GM18868 (cell line): ENCODE data around the gene TRIP13.

Experiments used
- ATAC-seq: cut with Tn5 transposase; IDR thresholded peaks from one replicate; pipeline ENCODE4 v1.9.1; 2021; ENCODE audit warnings: mild to moderate bottlenecking, moderate library complexity; ENCODE audit not compliant: unreplicated experiment

Gene TRIP13

GRCh38 chr5:854217-854616, 38.5 kb upstream of the TRIP13 start:
- no peak for ATAC-seq

GRCh38 chr5:854966-855743, 37.5 kb upstream of the TRIP13 start:
- no peak for ATAC-seq

GRCh38 chr5:855771-856530, 36.7 kb upstream of the TRIP13 start:
- ATAC-seq, result no peak

DNA sequence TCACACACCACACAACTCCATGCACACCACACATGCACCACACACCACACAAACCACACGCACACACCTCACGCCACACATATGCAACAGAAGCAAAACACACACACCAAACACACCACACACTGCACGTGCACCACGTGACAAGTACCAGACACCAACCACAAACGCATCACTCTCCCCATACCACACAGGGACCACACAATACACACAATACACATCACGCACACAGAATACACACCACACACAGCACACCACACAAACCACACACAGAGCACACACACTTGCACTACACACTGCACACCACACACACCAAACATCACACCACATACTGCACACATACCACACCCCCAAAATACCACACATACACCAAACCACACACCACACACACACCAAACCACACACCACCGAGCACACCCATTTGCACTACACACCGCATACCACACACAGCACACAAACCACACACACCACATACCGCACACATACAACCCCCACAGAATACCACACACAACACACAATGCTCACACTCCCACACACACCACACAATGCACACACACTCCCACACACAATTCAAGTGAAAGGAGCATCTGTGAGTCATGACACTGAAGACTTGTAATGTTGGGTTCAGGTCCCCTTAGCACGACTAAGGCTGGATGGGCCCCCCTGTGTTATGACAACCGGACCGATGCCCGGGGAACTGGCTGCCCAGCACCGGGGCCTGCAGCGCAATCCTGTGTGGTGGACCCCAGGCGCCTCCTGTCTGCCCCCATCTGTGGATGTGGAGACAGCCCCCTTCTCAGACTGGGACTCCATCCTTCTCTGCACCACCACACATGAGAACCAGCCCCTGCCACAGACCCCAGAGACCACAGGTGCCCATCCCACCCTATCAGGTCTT, 35.9 kb upstream of the TRIP13 start:
- ATAC-seq, result no peak

DNA sequence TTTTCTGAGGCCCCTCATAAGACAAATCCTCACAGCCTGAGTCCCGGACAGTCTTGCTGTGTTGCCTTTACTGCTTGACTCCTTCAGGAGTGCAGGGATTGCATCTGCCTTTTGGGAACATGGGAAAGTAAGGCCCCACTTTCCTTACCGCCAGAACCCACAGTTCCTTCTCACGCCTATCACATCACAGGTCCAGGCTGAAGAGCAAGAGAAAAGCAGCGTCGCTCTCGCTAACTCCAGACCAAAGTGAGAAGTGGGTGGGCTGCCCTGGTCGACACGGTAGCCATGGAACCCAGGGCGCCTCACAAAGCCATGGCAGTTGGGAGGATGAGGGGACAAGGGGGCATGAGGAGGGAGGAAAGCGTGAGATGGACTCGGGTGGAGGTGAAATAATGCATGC, 34.0 kb upstream of the TRIP13 start:
- no peak for ATAC-seq

DNA sequence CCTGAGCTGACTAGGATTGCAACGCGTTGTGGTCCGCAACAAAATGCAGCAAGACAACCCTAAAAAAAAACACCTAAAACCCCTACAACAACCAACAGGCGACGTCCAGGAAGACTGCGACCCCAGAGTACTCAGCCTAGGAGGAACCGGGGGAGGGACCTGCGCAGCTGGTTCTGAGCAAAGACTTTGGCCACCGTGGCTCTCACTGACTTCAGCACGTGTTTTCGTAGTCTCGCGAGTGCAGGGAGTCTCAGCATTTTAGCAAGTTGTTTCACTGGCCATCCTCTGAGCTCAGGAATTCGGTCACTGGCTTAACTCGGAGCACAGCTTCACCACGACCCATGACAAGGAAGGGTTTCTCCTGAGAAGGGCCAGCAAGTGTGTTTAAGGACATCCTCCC, 33.3 kb upstream of the TRIP13 start:
- ATAC-seq, result no peak

DNA sequence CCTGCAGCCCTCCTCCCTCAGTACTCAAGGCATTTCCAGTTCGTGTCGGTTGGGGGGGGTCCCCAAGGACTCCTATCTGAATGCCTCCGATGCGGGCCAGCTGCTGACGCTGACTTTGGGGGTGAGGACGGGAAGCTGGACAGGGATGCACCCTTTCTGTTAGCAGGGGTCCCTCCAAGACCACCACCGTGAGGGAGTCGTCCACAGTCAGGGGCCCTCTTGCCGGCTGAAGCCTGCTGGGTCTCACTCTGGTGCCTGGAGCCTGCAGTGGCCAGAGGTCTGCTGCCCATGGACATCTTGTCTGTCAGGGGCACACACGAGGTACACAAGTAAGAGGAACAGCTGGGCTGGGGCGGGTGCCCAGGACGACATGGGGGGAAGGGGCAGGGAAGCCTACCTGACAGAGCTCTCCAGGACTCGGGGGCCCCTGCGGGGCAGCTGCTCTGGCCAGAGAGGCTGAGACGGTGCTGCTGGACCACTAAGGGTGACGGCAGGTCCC, 32.8 kb upstream of the TRIP13 start:
- ATAC-seq, result no peak

DNA sequence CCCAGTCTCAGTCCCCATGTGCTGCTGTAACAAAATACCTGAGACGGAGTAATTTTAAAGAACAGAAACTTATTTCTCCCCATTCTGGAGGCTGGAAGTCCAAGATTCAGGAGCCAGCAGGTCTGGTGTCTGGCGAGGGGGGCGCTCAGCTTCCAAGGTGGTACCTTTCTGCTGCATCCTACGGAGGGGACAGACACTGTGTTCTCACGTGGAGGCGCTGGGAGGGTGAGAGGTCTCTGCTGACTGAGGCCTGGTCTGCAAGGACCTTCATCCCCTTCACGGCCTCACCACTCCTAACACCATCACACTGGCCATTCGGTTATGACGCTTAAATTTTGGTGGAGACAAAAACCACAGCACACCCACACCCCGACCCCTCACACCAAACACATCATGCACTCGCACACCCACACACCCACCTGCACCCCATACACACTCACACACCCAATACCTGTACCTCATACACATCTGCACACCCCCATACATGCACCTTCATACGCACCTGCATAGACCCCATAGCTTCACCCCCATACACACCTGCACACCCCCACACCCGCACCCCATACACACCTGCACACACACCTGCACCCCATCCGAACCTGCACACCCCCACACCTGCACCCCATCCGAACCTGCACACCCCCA, 32.1 kb upstream of the TRIP13 start:
- no peak for ATAC-seq

DNA sequence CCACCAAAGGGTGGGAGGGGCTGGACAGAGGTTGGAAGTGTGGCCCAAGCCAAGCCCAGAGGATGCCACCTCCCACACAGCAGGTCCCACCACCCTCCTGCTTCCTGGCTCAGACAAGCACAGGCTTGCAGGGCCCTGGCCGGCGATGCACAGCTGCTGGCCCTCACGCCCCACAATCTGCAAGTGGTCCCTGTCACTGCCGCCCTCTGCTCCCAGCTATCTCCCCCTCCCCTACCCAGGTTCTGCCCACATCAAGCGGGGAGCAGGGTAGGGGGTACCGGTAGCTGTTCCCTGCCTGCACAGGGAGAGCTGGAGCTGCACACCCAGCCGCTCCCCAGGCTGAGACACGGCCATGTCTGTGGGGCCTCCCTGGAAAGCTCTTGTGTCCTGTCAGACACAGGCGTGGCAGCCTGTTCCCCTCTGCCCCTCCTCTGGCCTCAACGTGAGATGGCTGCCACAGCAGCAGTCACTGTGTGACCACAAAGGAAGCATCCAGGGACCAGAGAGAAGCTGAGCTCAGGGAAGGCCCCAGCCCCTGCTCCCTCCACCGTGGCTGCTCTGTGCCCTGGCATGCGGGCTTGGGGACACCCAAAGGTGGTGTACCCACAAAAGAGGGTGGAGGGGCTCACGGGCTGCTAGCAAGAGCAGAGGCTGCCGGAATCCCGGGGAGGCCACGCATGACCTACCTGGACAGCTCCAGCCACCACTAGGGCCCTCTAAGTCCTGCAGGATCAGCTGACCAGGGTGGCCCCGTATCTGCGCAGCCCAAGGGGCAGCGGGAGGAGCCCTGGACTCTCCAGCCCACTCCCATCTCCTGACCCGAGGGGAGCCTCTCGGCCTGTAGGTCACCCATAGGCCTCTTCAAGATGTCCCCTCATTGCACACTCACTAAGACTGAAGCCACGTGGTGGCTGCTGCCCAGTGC, 31.0 kb upstream of the TRIP13 start:
- no peak for ATAC-seq

GRCh38 chr5:862367-863243, 30.1 kb upstream of the TRIP13 start:
- ATAC-seq, result no peak

DNA sequence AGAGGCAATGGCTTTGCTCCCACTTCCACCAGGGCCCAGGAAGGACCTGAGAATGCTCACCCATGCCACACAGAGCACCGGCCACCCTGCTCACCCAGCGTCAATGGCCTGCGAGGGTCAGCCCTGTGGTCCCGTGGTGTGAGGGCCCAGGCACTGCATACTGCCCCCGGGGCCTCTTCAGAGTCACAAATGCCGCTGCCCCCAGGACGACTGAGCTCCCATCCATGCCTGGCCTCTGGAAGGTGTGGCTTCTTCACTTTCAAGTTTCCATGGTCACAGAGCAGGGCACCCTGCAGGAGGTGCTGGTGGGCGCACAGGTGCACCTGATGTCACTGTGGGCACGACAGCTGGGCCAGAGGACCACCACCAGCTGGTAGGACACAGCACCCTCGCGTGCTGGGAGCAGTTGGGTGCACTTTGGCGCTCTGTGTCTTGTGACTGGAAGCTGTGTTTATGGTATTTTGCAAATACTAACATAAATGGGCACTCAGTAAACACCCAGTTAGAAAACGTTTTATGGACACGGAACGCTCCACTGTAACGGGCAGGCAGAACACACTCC, 29.4 kb upstream of the TRIP13 start:
- ATAC-seq, result no peak

DNA sequence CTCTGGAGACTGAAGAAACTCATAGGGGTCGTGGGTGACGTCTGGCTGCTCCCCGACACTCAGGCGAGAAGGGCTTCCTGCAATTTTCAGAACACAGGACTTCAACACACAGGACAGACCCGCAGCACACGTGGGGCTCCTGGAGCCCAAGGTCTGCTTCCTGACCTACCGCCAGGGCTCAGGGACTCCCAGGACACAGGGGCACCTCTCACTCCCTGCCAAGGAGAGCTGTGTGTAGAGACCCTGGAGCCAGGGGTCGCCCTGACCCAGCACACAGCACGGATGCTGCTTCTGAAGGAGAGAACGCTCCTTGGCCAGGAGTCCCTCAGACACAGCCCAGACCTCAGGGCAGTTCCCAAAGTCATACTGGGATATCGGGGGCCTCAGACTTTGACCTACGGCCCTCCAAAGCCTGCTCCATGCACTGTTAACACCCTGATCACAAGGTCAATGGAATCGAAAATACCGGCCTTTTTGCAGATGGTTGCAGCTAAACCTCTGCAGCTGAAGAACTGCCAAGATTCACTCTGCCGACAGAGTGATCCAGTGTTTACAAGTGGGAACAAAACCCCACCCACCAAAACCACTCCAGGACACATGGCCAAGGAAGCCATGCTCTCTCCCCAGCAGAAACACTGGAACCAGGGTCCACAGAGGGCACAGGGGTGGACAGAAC, 28.1 kb upstream of the TRIP13 start:
- ATAC-seq, result no peak

DNA sequence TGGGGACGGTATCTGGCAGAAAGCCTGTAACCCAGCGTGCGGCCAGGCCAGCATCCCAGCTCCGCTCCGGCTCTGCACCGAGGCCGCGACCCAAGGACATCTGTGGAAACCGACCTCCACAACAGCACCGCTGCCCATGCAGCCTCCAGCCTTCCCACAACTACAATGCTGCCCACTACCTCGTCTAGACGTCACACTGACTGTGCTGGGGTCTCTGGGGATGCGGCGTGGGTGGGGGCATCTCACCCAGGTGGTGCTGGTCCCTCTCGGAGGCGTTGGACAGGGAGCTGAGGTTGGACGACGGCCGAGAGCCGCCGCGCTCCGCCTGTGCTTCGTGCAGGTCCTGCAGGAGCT, 27.5 kb upstream of the TRIP13 start:
- no peak for ATAC-seq

DNA sequence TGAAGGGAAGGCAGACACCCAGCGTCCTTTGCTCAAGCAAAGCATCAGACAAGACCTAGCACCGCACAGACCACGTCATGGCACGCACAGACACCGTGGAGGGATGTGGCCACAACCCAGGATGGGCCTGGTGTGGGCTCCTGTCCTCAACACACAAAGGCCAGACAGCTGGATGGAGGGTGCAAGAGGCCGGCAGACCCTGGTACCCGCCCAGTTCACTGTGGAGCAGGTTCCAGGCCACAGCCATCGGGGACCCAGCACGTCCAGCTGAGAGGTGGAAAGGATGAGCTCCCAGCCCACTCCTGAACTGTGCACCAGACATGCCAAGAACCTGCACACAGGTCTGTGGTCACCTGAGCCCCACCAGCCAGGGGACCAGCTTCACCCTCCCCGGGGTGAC, 26.9 kb upstream of the TRIP13 start:
- no peak for ATAC-seq

GRCh38 chr5:867300-867870, 25.3 kb upstream of the TRIP13 start:
- ATAC-seq, result no peak

DNA sequence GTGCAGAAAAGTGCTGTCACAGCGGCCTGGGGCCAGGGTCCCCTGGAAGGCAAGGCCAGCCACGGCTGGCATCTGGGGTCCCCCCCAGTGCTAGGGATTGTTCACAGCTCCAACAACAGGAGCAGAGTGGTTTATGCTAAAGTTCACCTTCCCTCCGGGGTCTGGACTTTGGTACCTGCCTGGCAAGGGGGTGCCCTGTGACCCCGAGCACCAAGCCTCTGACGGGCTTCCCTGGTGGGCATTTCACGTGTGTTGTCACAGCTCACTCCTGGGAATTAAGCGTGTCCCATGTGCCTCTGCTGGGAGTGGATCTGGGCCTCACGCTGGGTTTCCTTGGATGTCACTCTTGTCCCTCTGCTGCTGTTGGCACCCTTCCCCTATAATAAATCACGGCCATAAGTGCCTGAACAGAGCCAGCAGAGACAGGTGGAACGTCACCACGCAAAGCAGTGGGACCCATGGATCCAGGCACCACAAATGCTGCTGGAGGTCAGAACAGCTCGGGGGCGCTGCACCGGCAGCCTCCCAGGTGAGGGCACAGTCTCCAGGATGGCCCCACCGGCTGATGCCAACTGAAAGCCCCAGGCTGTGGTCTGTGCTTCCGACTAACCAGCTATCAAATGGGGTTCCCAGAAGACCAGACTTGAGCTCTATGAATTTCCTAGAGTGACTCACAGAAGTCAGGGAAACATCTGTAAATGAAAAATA, 24.1 kb upstream of the TRIP13 start:
- ATAC-seq, result no peak

DNA sequence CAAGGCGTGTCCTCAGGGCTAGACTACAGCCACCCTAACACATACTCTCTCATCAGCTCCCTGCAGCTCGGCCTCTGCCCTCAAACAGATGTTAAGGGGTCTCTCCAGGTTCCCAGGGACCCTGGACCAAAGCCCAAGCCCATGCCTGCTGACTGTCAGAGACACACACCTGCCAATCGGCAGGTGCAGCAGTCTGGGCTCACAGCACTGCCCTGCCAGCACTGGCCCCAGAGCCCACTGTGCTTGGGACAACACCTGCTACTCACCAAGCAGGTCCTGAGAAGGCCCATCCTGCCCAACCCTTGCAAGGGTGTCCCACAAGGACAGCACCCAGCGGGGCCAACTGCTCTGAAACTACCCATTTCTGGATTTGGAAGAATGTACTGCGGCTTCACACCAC, 21.7 kb upstream of the TRIP13 start:
- no peak for ATAC-seq
